Mesendoderm (in vitro differentiated cells): ENCODE results near the gene AKAP1.

Source experiments
- DNase-seq: peaks from one replicate; pipeline ENCODE4 v3.0.0; 2013
- H2AK5ac ChIP-seq: 2 replicates; pipeline ENCODE4 v1.6.1; 2013; ENCODE audit warnings: low read length, inconsistent platforms
- H2BK120ac ChIP-seq: 2 replicates; pipeline ENCODE4 v1.6.1; 2013; ENCODE audit warnings: low read depth, mild to moderate bottlenecking, low read length, moderate library complexity, mixed read lengths
- H2BK15ac ChIP-seq: replicated peaks from 2 replicates; pipeline ENCODE4 v1.6.1; 2013; ENCODE audit warnings: low read depth, mild to moderate bottlenecking, moderate library complexity
- H2BK5ac ChIP-seq: 2 replicates; pipeline ENCODE4 v1.6.1; 2013; ENCODE audit warnings: low read length, inconsistent platforms
- H3K18ac ChIP-seq: 2 replicates; pipeline ENCODE4 v1.6.1; 2013; ENCODE audit warnings: mild to moderate bottlenecking, low read length, mixed read lengths
- H3K23ac ChIP-seq: one replicate; pipeline ENCODE4 v1.6.1; 2013; ENCODE audit warnings: low read length
- H3K27ac ChIP-seq: 2 replicates; pipeline ENCODE4 v1.5.1; 2013; ENCODE audit warnings: low read depth, mild to moderate bottlenecking, inconsistent platforms, low read length, moderate library complexity
- H3K27me3 ChIP-seq: 2 replicates; pipeline ENCODE4 v1.6.1; 2013; ENCODE audit warnings: low read length, control low read depth, mild to moderate bottlenecking, inconsistent platforms; ENCODE audit not compliant: insufficient read depth, poor library complexity
- H3K36me3 ChIP-seq: 2 replicates; pipeline ENCODE4 v1.6.1; 2013; ENCODE audit warnings: low read length, inconsistent platforms; ENCODE audit not compliant: control insufficient read depth, insufficient read depth
- H3K4ac ChIP-seq: one replicate; pipeline ENCODE4 v1.6.1; 2013; ENCODE audit warnings: low read depth, mild to moderate bottlenecking, low read length, moderate library complexity
- H3K4me1 ChIP-seq: 2 replicates; pipeline ENCODE4 v1.6.1; 2013; ENCODE audit warnings: low read depth, low read length, inconsistent platforms; ENCODE audit not compliant: control insufficient read depth
- H3K4me2 ChIP-seq: 2 replicates; pipeline ENCODE4 v1.6.1; 2013; ENCODE audit warnings: low read length
- H3K4me3 ChIP-seq: 2 replicates; pipeline ENCODE4 v1.5.1; 2013; ENCODE audit warnings: mild to moderate bottlenecking, low read length
- H3K56ac ChIP-seq: one replicate; pipeline ENCODE4 v1.6.1; 2013; ENCODE audit warnings: low read length
- H3K79me1 ChIP-seq: 2 replicates; pipeline ENCODE4 v1.6.1; 2013; ENCODE audit warnings: low read length, inconsistent platforms
- H3K79me2 ChIP-seq: 2 replicates; pipeline ENCODE4 v1.6.1; 2013; ENCODE audit warnings: mild to moderate bottlenecking, low read length; ENCODE audit not compliant: control insufficient read depth, insufficient read depth
- H3K9ac ChIP-seq: 2 replicates; pipeline ENCODE4 v1.6.1; 2013; ENCODE audit warnings: low read length, inconsistent platforms
- H4K5ac ChIP-seq: one replicate; pipeline ENCODE4 v1.6.1; 2013; ENCODE audit warnings: low read length
- H4K8ac ChIP-seq: one replicate; pipeline ENCODE4 v1.6.1; 2013; ENCODE audit warnings: low read depth, mild to moderate bottlenecking, control low read depth, low read length, moderate library complexity
- WGBS: extraction: QIAGEN DNeasy Blood & Tissue Kit; methylation state at CpG from one replicate; pipeline ENCODE4 v1.1.7; 2013; ENCODE audit warnings: low lambda C conversion rate, missing lambda C conversion rate; ENCODE audit not compliant: insufficient coverage; ENCODE audit errors: extremely low coverage; 5-methylcytosine and 5-hydroxymethylcytosine counted together

AKAP1 gene

DNA sequence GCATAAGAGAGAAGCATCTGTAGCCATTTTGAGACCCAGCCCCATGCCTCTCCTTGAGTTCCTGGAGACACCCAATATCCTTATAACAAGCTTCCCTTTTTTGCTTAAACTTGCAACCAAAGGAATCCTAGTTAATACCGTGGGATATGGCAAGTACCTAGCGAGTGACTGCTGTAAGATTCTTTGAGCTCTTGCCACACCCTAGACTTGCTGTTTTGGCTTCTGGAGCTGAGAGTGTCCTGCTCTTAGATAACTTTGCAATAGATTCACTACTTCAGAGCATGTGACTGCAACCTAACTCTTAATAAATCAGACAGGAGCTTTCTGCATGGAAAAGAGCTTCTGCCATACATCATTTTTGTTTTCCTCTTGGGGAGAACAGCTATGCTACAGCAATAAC lies 58.3 kb downstream of the AKAP1 start:
- Histone ChIP-seq H3K4me2 (no peak overlapping the region), H3K79me2 (no peaks in the 10 kb centered on the region), H3K27me3 (no peaks in the 10 kb centered on the region), H2BK120ac (no peak overlapping the region), H3K23ac (no peak overlapping the region), H3K79me1 (no peaks in the 10 kb centered on the region), H2BK15ac (no peak overlapping the region), H3K36me3 (no peaks in the 10 kb centered on the region), H3K27ac (no peak overlapping the region), H3K4ac (no peak overlapping the region), H3K9ac (no peak overlapping the region), H3K4me3 (no peak overlapping the region), H3K56ac (no peak overlapping the region), H4K8ac (no peak overlapping the region), H3K18ac (no peak overlapping the region), H4K5ac (no peak overlapping the region), H3K4me1 (no peaks in the 10 kb centered on the region), H2AK5ac (no peak overlapping the region), H2BK5ac (no peak overlapping the region)
- WGBS: no CpG with 5 or more reads among the region's 2 CpGs
- no peak for DNase-seq

- Histone ChIP-seq H3K79me2 (no peaks in the 10 kb centered on the region), H2BK5ac (no peak overlapping the region), H2AK5ac (no peak overlapping the region), H2BK15ac (no peak overlapping the region), H3K56ac (no peak overlapping the region), H3K27me3 (no peaks in the 10 kb centered on the region), H4K8ac (no peak overlapping the region), H3K9ac (no peak overlapping the region), H4K5ac (no peak overlapping the region), H3K4ac (no peak overlapping the region), H3K18ac (no peak overlapping the region), H3K4me1 (no peaks in the 10 kb centered on the region), H3K27ac (no peak overlapping the region), H3K36me3 (no peaks in the 10 kb centered on the region), H2BK120ac (no peak overlapping the region), H3K23ac (no peak overlapping the region), H3K79me1 (no peaks in the 10 kb centered on the region), H3K4me3 (no peak overlapping the region), H3K4me2 (no peak overlapping the region)
- no CpG with 5 or more reads among the region's 5 CpGs for WGBS
- DNase-seq: no peak
These were observed 58.9 kb downstream of the AKAP1 start for GRCh38 chr17:57143919-57144318.

DNA sequence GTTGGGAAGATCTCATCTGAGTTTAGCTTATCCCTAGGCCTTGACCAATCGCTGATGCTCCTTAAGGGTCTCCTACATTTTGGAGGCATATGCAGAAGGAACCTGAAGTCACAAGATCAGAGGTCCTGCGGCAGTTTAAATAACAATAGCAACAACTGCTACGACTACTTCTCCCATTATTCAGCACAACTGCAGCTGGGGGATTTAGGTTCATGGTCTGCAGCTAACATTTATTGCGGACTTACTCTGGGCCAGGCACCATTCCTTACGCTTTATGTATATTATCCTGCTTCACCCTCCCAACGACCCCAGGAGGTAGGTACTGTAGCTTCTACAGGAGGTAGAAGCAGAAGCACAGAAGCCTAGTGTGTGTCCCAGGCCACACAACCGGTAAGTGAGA lies 59.5 kb downstream of the AKAP1 start:
- Histone ChIP-seq H3K79me2 (no peaks in the 10 kb centered on the region), H3K56ac (no peak overlapping the region), H2BK120ac (no peak overlapping the region), H2BK5ac (no peak overlapping the region), H3K4me3 (no peak overlapping the region), H3K27ac (no peak overlapping the region), H2AK5ac (no peak overlapping the region), H3K9ac (no peak overlapping the region), H2BK15ac (no peak overlapping the region), H4K5ac (no peak overlapping the region), H3K79me1 (no peaks in the 10 kb centered on the region), H3K23ac (no peak overlapping the region), H3K4ac (no peak overlapping the region), H3K4me2 (no peak overlapping the region), H4K8ac (no peak overlapping the region), H3K18ac (no peak overlapping the region), H3K4me1 (no peaks in the 10 kb centered on the region), H3K36me3 (no peaks in the 10 kb centered on the region), H3K27me3 (no peaks in the 10 kb centered on the region)
- no peak for DNase-seq
- no CpG with 5 or more reads among the region's 7 CpGs for WGBS

DNA sequence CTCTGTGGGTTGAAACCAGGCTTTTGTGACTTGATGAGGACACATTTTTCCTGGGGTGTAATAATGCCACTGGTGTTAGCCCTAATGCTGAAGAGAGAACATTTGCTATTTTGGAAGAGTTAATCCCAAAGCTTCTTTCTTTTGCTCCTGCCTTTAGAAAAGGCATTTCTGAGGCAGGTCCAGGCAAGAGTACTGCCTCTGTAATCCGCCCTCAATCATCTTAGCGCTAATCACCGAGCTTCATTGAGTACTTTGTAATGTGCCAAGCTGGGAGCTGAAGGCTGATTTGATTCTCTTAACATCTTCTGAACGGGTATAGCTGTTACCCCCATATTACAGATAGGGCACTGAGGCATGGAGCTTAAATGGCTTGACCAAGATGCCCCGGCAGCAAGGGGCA lies 60.3 kb downstream of the AKAP1 start:
- Histone ChIP-seq H3K4me1 (no peaks in the 10 kb centered on the region), H3K23ac (no peak overlapping the region), H3K9ac (no peak overlapping the region), H2BK15ac (no peak overlapping the region), H3K27me3 (no peaks in the 10 kb centered on the region), H3K4me2 (no peak overlapping the region), H3K36me3 (no peaks in the 10 kb centered on the region), H3K79me2 (no peaks in the 10 kb centered on the region), H3K56ac (no peak overlapping the region), H2AK5ac (no peak overlapping the region), H3K27ac (no peak overlapping the region), H4K8ac (no peak overlapping the region), H3K79me1 (no peaks in the 10 kb centered on the region), H3K4me3 (no peak overlapping the region), H3K18ac (no peak overlapping the region), H2BK120ac (no peak overlapping the region), H4K5ac (no peak overlapping the region), H2BK5ac (no peak overlapping the region), H3K4ac (no peak overlapping the region)
- WGBS: no CpG with 5 or more reads among the region's 5 CpGs
- DNase-seq: no peak

- H3K4me2 ChIP-seq: no peak overlapping the region
- H4K5ac ChIP-seq: no peak overlapping the region
- no peak overlapping the region for H3K9ac ChIP-seq
- no peak overlapping the region for H3K56ac ChIP-seq
- H3K27ac ChIP-seq: no peak overlapping the region
- H2BK5ac ChIP-seq: no peak overlapping the region
- no peaks in the 10 kb centered on the region for H3K27me3 ChIP-seq
- no peak overlapping the region for H2AK5ac ChIP-seq
- DNase-seq: no peak
- H4K8ac ChIP-seq: no peak overlapping the region
- H3K4me1 ChIP-seq: no peaks in the 10 kb centered on the region
- H2BK15ac ChIP-seq: no peak overlapping the region
- H2BK120ac ChIP-seq: no peak overlapping the region
- no peak overlapping the region for H3K4me3 ChIP-seq
- no peak overlapping the region for H3K4ac ChIP-seq
- H3K79me1 ChIP-seq: no peaks in the 10 kb centered on the region
- H3K23ac ChIP-seq: no peak overlapping the region
- H3K18ac ChIP-seq: no peak overlapping the region
- WGBS: no CpG with 5 or more reads among the region's 5 CpGs
- H3K36me3 ChIP-seq: no peaks in the 10 kb centered on the region
- H3K79me2 ChIP-seq: no peaks in the 10 kb centered on the region
These were observed 61.2 kb downstream of the AKAP1 start for GRCh38 chr17:57146273-57146672.

DNA sequence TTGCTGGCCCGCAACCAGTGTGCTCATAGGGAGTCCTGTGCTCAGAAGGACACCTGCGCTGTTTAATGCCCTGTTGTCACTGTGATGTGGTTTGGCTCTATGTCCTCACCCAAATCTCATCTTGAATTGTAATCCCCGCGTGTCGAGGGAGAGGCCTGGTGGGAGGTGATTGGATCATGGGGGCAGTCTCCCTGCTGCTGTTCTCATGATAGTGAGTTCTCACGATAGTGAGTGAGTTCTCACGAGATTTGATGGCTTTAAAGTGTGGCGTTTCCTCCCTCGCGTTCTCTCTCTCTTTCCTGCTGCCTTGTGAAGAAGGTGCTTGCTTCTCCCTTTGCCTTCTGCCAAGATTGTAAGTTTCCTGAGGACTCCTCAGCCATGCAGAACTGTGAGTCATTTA lies 66.8 kb downstream of the AKAP1 start:
- Histone ChIP-seq H3K4ac (no peak overlapping the region), H3K36me3 (no peaks in the 10 kb centered on the region), H3K27me3 (no peaks in the 10 kb centered on the region), H3K4me2 (no peak overlapping the region), H4K8ac (no peak overlapping the region), H3K56ac (no peak overlapping the region), H4K5ac (no peak overlapping the region), H3K79me1 (no peaks in the 10 kb centered on the region), H3K79me2 (no peaks in the 10 kb centered on the region), H3K23ac (no peak overlapping the region), H3K9ac (no peak overlapping the region), H3K4me3 (no peak overlapping the region), H3K18ac (no peak overlapping the region), H3K27ac (no peak overlapping the region), H2BK5ac (no peak overlapping the region), H2AK5ac (no peak overlapping the region), H2BK15ac (no peak overlapping the region), H3K4me1 (no peaks in the 10 kb centered on the region), H2BK120ac (no peak overlapping the region)
- no peak for DNase-seq
- WGBS: no CpG with 5 or more reads among the region's 10 CpGs
